HEK293 (cell line): ENCODE measurements around the gene SNAI1.

ENCODE experiments used
- KLF1 ChIP-seq: fragments of 450-650 bp; formaldehyde crosslinking; IDR thresholded peaks from 2 replicates; pipeline ENCODE4 v1.5.1; 2016; ENCODE audit warnings: missing biosample characterization, missing genetic modification characterization
- KLF16 ChIP-seq: fragments of 450-650 bp; formaldehyde crosslinking; IDR thresholded peaks from 2 replicates; pipeline ENCODE4 v1.5.1; 2017; ENCODE audit warnings: missing biosample characterization, missing genetic modification characterization
- KLF8 ChIP-seq: fragments of 450-650 bp; formaldehyde crosslinking; IDR thresholded peaks from 2 replicates; pipeline ENCODE4 v1.5.1; 2016; ENCODE audit warnings: missing biosample characterization, missing genetic modification characterization
- PATZ1 ChIP-seq: fragments of 450-650 bp; formaldehyde crosslinking; IDR thresholded peaks from 2 replicates; pipeline ENCODE4 v1.5.1; 2016; ENCODE audit warnings: missing biosample characterization, missing genetic modification characterization
- PRDM2 ChIP-seq: fragments of 450-650 bp; formaldehyde crosslinking; IDR thresholded peaks from 2 replicates; pipeline ENCODE4 v1.5.1; 2016; ENCODE audit warnings: missing biosample characterization, missing genetic modification characterization, borderline replicate concordance
- SP2 ChIP-seq: fragments of 450-650 bp; formaldehyde crosslinking; IDR thresholded peaks from 2 replicates; pipeline ENCODE4 v1.5.1; 2016; ENCODE audit warnings: missing biosample characterization, missing genetic modification characterization
- WT1 ChIP-seq: fragments of 450-650 bp; formaldehyde crosslinking; IDR thresholded peaks from 2 replicates; pipeline ENCODE4 v1.5.1; 2016; ENCODE audit warnings: missing biosample characterization, missing genetic modification characterization
- ZNF133 ChIP-seq: fragments of 450-650 bp; formaldehyde crosslinking; IDR thresholded peaks from 2 replicates; pipeline ENCODE4 v1.5.1; 2016; ENCODE audit warnings: missing biosample characterization, missing genetic modification characterization
- ZNF169 ChIP-seq: fragments of 450-650 bp; formaldehyde crosslinking; IDR thresholded peaks from 2 replicates; pipeline ENCODE4 v1.5.1; 2016; ENCODE audit warnings: missing biosample characterization, missing genetic modification characterization
- ZNF175 ChIP-seq: fragments of 450-650 bp; formaldehyde crosslinking; IDR thresholded peaks from 2 replicates; pipeline ENCODE4 v1.5.1; 2016; ENCODE audit warnings: missing biosample characterization, missing genetic modification characterization
- ZNF560 ChIP-seq: fragments of 450-650 bp; formaldehyde crosslinking; IDR thresholded peaks from 2 replicates; pipeline ENCODE4 v1.5.1; 2017; ENCODE audit warnings: missing biosample characterization, missing genetic modification characterization, borderline replicate concordance
- ZNF600 ChIP-seq: fragments of 450-650 bp; formaldehyde crosslinking; IDR thresholded peaks from 2 replicates; pipeline ENCODE4 v1.5.1; 2016; ENCODE audit warnings: missing biosample characterization, missing genetic modification characterization
- ZNF670 ChIP-seq: fragments of 450-650 bp; formaldehyde crosslinking; IDR thresholded peaks from 2 replicates; pipeline ENCODE4 v1.5.1; 2016; ENCODE audit warnings: missing biosample characterization, missing genetic modification characterization, low read depth
- ZNF704 ChIP-seq: fragments of 450-650 bp; formaldehyde crosslinking; IDR thresholded peaks from 2 replicates; pipeline ENCODE4 v1.5.1; 2016; ENCODE audit warnings: missing biosample characterization, missing genetic modification characterization
- TF ChIP-seq, protein P1 (sequence below): fragments of 450-650 bp; formaldehyde crosslinking; IDR thresholded peaks from 2 replicates; pipeline ENCODE4 v1.5.1; 2016; ENCODE audit warnings: missing biosample characterization, missing genetic modification characterization

Gene SNAI1

GRCh38 chr20:49937027-49937929 is 45.5 kb upstream of the SNAI1 start (continued):
- TF ChIP-seq KLF1 (tag by site-specific recombination): no peak
- peak; percentile 22; the same call in 1 of the 2 replicates for TF ChIP-seq KLF16 (tag by site-specific recombination)
- TF ChIP-seq, protein P1, sequence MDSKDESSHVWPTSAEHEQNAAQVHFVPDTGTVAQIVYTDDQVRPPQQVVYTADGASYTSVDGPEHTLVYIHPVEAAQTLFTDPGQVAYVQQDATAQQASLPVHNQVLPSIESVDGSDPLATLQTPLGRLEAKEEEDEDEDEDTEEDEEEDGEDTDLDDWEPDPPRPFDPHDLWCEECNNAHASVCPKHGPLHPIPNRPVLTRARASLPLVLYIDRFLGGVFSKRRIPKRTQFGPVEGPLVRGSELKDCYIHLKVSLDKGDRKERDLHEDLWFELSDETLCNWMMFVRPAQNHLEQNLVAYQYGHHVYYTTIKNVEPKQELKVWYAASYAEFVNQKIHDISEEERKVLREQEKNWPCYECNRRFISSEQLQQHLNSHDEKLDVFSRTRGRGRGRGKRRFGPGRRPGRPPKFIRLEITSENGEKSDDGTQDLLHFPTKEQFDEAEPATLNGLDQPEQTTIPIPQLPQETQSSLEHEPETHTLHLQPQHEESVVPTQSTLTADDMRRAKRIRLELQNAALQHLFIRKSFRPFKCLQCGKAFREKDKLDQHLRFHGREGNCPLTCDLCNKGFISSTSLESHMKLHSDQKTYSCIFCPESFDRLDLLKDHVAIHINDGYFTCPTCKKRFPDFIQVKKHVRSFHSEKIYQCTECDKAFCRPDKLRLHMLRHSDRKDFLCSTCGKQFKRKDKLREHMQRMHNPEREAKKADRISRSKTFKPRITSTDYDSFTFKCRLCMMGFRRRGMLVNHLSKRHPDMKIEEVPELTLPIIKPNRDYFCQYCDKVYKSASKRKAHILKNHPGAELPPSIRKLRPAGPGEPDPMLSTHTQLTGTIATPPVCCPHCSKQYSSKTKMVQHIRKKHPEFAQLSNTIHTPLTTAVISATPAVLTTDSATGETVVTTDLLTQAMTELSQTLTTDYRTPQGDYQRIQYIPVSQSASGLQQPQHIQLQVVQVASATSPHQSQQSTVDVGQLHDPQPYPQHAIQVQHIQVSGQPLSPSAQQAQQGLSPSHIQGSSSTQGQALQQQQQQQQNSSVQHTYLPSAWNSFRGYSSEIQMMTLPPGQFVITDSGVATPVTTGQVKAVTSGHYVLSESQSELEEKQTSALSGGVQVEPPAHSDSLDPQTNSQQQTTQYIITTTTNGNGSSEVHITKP (tag by site-specific recombination): peak; percentile 55; the same call in 1 of the 2 replicates
- peak; percentile 37; the same call in 1 of the 2 replicates for TF ChIP-seq ZNF600
- TF ChIP-seq WT1: no peak
- no peak for TF ChIP-seq PRDM2 (tag by site-specific recombination)
- no peak for TF ChIP-seq KLF8 (tag by site-specific recombination)
- TF ChIP-seq ZNF704 (tag by site-specific recombination): no peak
- no peak for TF ChIP-seq PATZ1 (tag by site-specific recombination)
- no peak for TF ChIP-seq ZNF670
- peak; percentile 46; the same call in 1 of the 2 replicates for TF ChIP-seq SP2
- TF ChIP-seq ZNF560 (tag by site-specific recombination): no peak
- TF ChIP-seq ZNF169: no peak
- TF ChIP-seq ZNF133 (tag by site-specific recombination): no peak
- no peak for TF ChIP-seq ZNF175
- TF ChIP-seq, all 188 proteins: peak for 11
